Upper lobe of left lung (tissue), 6 donors: ENCODE data around the gene SLC25A42. TPM values are rescaled to one million over a fixed set of nuclear protein-coding genes. Genes with fewer than 3 reads are reported as not detected.

Experiments
- ATAC-seq, 2 donors: fragments of 200-7000 bp; cut with Tn5 transposase; one replicate each; pipeline ENCODE4 v1.9.1; 2022; ENCODE audit warnings: mild to moderate bottlenecking in 2 of 2, moderate library complexity in 2 of 2; ENCODE audit not compliant: low FRiP score in 2 of 2
- DNase-seq, 2 donors: peaks; one replicate each; pipeline ENCODE4 v3.0.0-alpha.2; 2019 to 2020
- H3K27ac ChIP-seq, 4 donors: fragments of 200-600 bp; sonication (generic); one replicate each; pipeline ENCODE4 v1.5.1; 2016 to 2019
- H3K27me3 ChIP-seq, 4 donors: fragments of 200-600 bp; sonication (generic); one replicate each; pipeline ENCODE4 v1.5.1; 2017 to 2019
- H3K36me3 ChIP-seq, 4 donors: fragments of 200-600 bp; sonication (generic); one replicate each; pipeline ENCODE4 v1.5.1; 2016 to 2019
- H3K4me1 ChIP-seq, 4 donors: fragments of 200-600 bp; sonication (generic); one replicate each; pipeline ENCODE4 v1.5.1; 2018 to 2019
- H3K4me3 ChIP-seq, 4 donors: fragments of 200-600 bp; sonication (generic); one replicate each; pipeline ENCODE4 v1.5.1; 2017 to 2019; ENCODE audit warnings: mild to moderate bottlenecking in 2 of 4, moderate library complexity in 1 of 4
- H3K9me3 ChIP-seq, 4 donors: fragments of 200-600 bp; sonication (generic); one replicate each; pipeline ENCODE4 v1.5.1; 2018 to 2019
- CTCF ChIP-seq, 6 experiments: fragments of 450-650 bp in 4 of 6; fragments of 200-600 bp in 2 of 6; sonication (generic) in 2 of 6; IDR thresholded peaks; one replicate each; pipeline ENCODE4 v1.5.1; 2016 to 2019; ENCODE audit warnings: antibody characterized with exemption in 6 of 6
- EP300 ChIP-seq, 4 donors: sonication (generic); formaldehyde crosslinking; IDR thresholded peaks; one replicate each; pipeline ENCODE4 v1.5.1; 2017; ENCODE audit warnings: antibody characterized with exemption in 4 of 4, control low read depth in 2 of 4
- POLR2A ChIP-seq, 4 donors: fragments of 450-650 bp; IDR thresholded peaks; one replicate each; pipeline ENCODE4 v1.5.1; 2016 to 2017; ENCODE audit warnings: antibody characterized with exemption in 4 of 4, mild to moderate bottlenecking in 2 of 4
- POLR2AphosphoS5 ChIP-seq, 2 donors: sonication (generic); formaldehyde crosslinking; IDR thresholded peaks; one replicate each; pipeline ENCODE4 v1.5.1; 2017; ENCODE audit warnings: antibody characterized with exemption in 2 of 2
- WGBS, 2 donors: methylation state at CpG; one replicate each; pipeline ENCODE4 v1.1.5; 2017 to 2018; 5-methylcytosine and 5-hydroxymethylcytosine counted together
- total RNA-seq, 6 donors: library from RNA; depleted of rRNA in 4 of 6; stranded (reverse); fragments of >200 nt in 4 of 6; gene quantifications; one replicate each; pipeline versions ENCODE4 v1.1.0 to v1.2.1, GENCODE V29; 2016 to 2021
- donor health status: DM: no; HTN: no; CAD: no; lungs with moderate emphysema.
- donor health status: DM: no; HTN: yes; CAD: no; lungs with severe emphysema.

SLC25A42 gene
- total RNA-seq, 6 donors from 2014 or later = 5.6 to 23.0 (median 13.6) TPM

GRCh38 chr19:19123386-19123785, 59.6 kb downstream of the SLC25A42 start:
- peaks cover 0 to 20% (median 9%) of the 10 kb centered on the region in 4 donors for H3K36me3 ChIP-seq
- no peak overlapping the region for H3K27ac ChIP-seq
- no peaks in the 10 kb centered on the region for H3K27me3 ChIP-seq
- H3K4me3 ChIP-seq = no peak overlapping the region
- ATAC-seq (no peak), DNase-seq (no peak)
- H3K4me1 ChIP-seq = no peaks in the 10 kb centered on the region
- TF ChIP-seq POLR2A (IDR thresholded peaks at IDR 0.05) (no peak), CTCF (IDR thresholded peaks at IDR 0.05) (no peak), EP300 (IDR thresholded peaks at IDR 0.05) (no peak), POLR2AphosphoS5 (IDR thresholded peaks at IDR 0.05) (no peak)
- H3K9me3 ChIP-seq = no peaks in the 10 kb centered on the region

GRCh38 chr19:19126102-19126501, 62.3 kb downstream of the SLC25A42 start:
- Histone ChIP-seq H3K9me3 (no peaks in the 10 kb centered on the region), H3K36me3 (peaks cover 0 to 4% (median 0%) of the 10 kb centered on the region in 4 donors), H3K27ac (no peak overlapping the region), H3K4me3 (no peak overlapping the region), H3K4me1 (no peaks in the 10 kb centered on the region), H3K27me3 (no peaks in the 10 kb centered on the region)
- ATAC-seq (no peak), DNase-seq (no peak)
- no peak for TF ChIP-seq CTCF (IDR thresholded peaks at IDR 0.05)
- TF ChIP-seq EP300 (IDR thresholded peaks at IDR 0.05) = no peak
- no peak for TF ChIP-seq POLR2A (IDR thresholded peaks at IDR 0.05)
- 96 to 98% methylated on average over 6 of the region's 6 CpGs for WGBS, 2 donors

- no peak overlapping the region for H3K27ac ChIP-seq
- peaks cover 4 to 12% (median 10%) of the 10 kb centered on the region in 4 donors for H3K9me3 ChIP-seq
- DNase-seq = no peak
- ATAC-seq = no peak
- peaks cover 0 to 6% (median 0%) of the 10 kb centered on the region in 4 donors for H3K36me3 ChIP-seq
- H3K4me3 ChIP-seq = no peak overlapping the region
- no peaks in the 10 kb centered on the region for H3K27me3 ChIP-seq
- WGBS, 2 donors = 74 to 93% methylated on average over 3 of the region's 3 CpGs
- TF ChIP-seq POLR2AphosphoS5 (IDR thresholded peaks at IDR 0.05) (no peak), POLR2A (IDR thresholded peaks at IDR 0.05) (no peak), CTCF (IDR thresholded peaks at IDR 0.05) (no peak), EP300 (IDR thresholded peaks at IDR 0.05) (no peak)
- H3K4me1 ChIP-seq = peaks cover 0 to 6% (median 2%) of the 10 kb centered on the region in 4 donors
These were observed 68.2 kb downstream of the SLC25A42 start for GRCh38 chr19:19131989-19132388.

GRCh38 chr19:19132912-19133311, 69.1 kb downstream of the SLC25A42 start:
- Histone ChIP-seq H3K27ac (no peak overlapping the region), H3K27me3 (no peaks in the 10 kb centered on the region), H3K4me1 (peaks cover 0 to 16% (median 11%) of the 10 kb centered on the region in 4 donors), H3K36me3 (peaks cover 0 to 6% (median 0%) of the 10 kb centered on the region in 4 donors), H3K9me3 (peaks cover 4 to 12% (median 10%) of the 10 kb centered on the region in 4 donors), H3K4me3 (no peak overlapping the region)
- DNase-seq (peak in 1 of 2 donors; percentile 61), ATAC-seq (no peak)
- TF ChIP-seq POLR2AphosphoS5 (IDR thresholded peaks at IDR 0.05) (no peak), EP300 (IDR thresholded peaks at IDR 0.05) (no peak), CTCF (IDR thresholded peaks at IDR 0.05) (no peak), POLR2A (IDR thresholded peaks at IDR 0.05) (no peak)
- WGBS, 2 donors = 99 to 100% methylated on average over 7 of the region's 12 CpGs

GRCh38 chr19:19133985-19134384, 70.2 kb downstream of the SLC25A42 start:
- Histone ChIP-seq H3K36me3 (peaks cover 0 to 6% (median 0%) of the 10 kb centered on the region in 4 donors), H3K27ac (no peak overlapping the region), H3K4me1 (peaks cover 0 to 22% (median 11%) of the 10 kb centered on the region in 4 donors), H3K4me3 (no peak overlapping the region), H3K27me3 (no peaks in the 10 kb centered on the region), H3K9me3 (peaks cover 4 to 12% (median 10%) of the 10 kb centered on the region in 4 donors)
- ATAC-seq (no peak), DNase-seq (no peak)
- WGBS, 2 donors = 88 to 92% methylated on average over 6 of the region's 6 CpGs
- TF ChIP-seq POLR2A (IDR thresholded peaks at IDR 0.05) (no peak), EP300 (IDR thresholded peaks at IDR 0.05) (no peak), POLR2AphosphoS5 (IDR thresholded peaks at IDR 0.05) (no peak), CTCF (IDR thresholded peaks at IDR 0.05) (no peak)
